HepG2 (cell line): ENCODE measurements around the gene ADGRV1. TPM values are rescaled to one million over a fixed set of nuclear protein-coding genes. Genes with fewer than 3 reads are reported as not detected.

ENCODE experiments used
- ATAC-seq: fragments of 200-7000 bp; cut with Tn5 transposase; 3 replicates; pipeline ENCODE4 v1.9.1; 2020; ENCODE audit warnings: mild to moderate bottlenecking, moderate library complexity
- BruUV-seq: library from RNA; stranded (reverse); fragments of 400-500 nt; replicated peaks from 2 replicates; lab custom pipeline; 2021; lab: Mats Ljungman, UMichigan
- CTCF ChIA-PET: fragments of 300-600 bp; formaldehyde crosslinking; extraction: SDS; loops from one replicate; lab custom pipeline; 2021; ENCODE audit warnings: low total read pairs, inconsistent platforms, low intra/inter-chr PET ratio; lab: Yijun Ruan, JAX
- POLR2A ChIA-PET: fragments of 350-600 bp; sonication (Branson Sonifier 250); formaldehyde crosslinking; loops from one replicate; lab custom pipeline; 2020; ENCODE audit warnings: antibody characterized with exemption, inconsistent platforms; lab: Yijun Ruan, JAX
- DNase-seq: peaks from one replicate; pipeline ENCODE4 v3.0.0-alpha.2; 2015; ENCODE audit warnings: low spot score
- FAIRE-seq: peaks from 3 replicates; lab custom pipeline; 2011; peaks lifted over from hg19 to GRCh38; lab: Jason Lieb, UNC
- H2AFZ ChIP-seq: one replicate; pipeline ENCODE4 v1.6.1; 2011; ENCODE audit warnings: low read length, inconsistent platforms
- H3K27ac ChIP-seq: fragments of 300-600 bp; 3 replicates; pipeline ENCODE4 v1.8.0; 2011; ENCODE audit warnings: mixed run types, mild to moderate bottlenecking, mixed read lengths, low read length, inconsistent platforms; ENCODE audit not compliant: insufficient read depth; ENCODE audit errors: extremely low read length
- H3K27me3 ChIP-seq, 2 experiments: fragments of 200-600 bp in 1 of 2; 2 replicates in 1 of 2; 3 replicates in 1 of 2; pipeline versions ENCODE4 v1.6.0 to v1.8.0; 2011; ENCODE audit warnings: low read length in 2 of 2, mild to moderate bottlenecking in 2 of 2, moderate library complexity in 2 of 2, inconsistent platforms in 1 of 2; ENCODE audit not compliant: insufficient read depth in 2 of 2, control insufficient read depth in 1 of 2
- H3K36me3 ChIP-seq, 2 experiments: fragments of 200-600 bp in 1 of 2; replicated peaks in 1 of 2; 2 replicates in 1 of 2; 3 replicates in 1 of 2; pipeline versions ENCODE4 v1.5.1 to v1.8.0; 2011; ENCODE audit warnings: low read length in 2 of 2, inconsistent platforms in 1 of 2; ENCODE audit not compliant: insufficient read depth in 2 of 2, control insufficient read depth in 1 of 2
- H3K4me1 ChIP-seq: 2 replicates; pipeline ENCODE4 v1.5.1; 2012; ENCODE audit warnings: low read length, inconsistent platforms; ENCODE audit not compliant: insufficient read depth
- H3K4me2 ChIP-seq: 2 replicates; pipeline ENCODE4 v1.6.0; 2011; ENCODE audit warnings: low read depth, low read length, inconsistent platforms
- H3K4me3 ChIP-seq, 3 experiments: fragments of 200-600 bp in 1 of 3; sonication (generic), shearing (Covaris generic) in 1 of 3; replicated peaks in 1 of 3; 2 replicates each; pipeline ENCODE4 v1.5.1; 2011 to 2016; ENCODE audit warnings: low read length in 3 of 3, inconsistent platforms in 2 of 3, low read depth in 2 of 3, mild to moderate bottlenecking in 2 of 3, control low read depth in 1 of 3, mixed read lengths in 1 of 3; ENCODE audit not compliant: insufficient read depth in 1 of 3
- H3K79me2 ChIP-seq: one replicate; pipeline ENCODE4 v1.6.1; 2011; ENCODE audit warnings: low read length, inconsistent platforms; ENCODE audit not compliant: insufficient read depth
- H3K9ac ChIP-seq: 2 replicates; pipeline ENCODE4 v1.6.0; 2011; ENCODE audit warnings: mild to moderate bottlenecking, low read depth, low read length, inconsistent platforms; ENCODE audit not compliant: insufficient read depth
- H3K9me3 ChIP-seq: 2 replicates; pipeline ENCODE4 v1.5.1; 2012; ENCODE audit warnings: mild to moderate bottlenecking, low read length
- H4K20me1 ChIP-seq: 2 replicates; pipeline ENCODE4 v1.6.0; 2011; ENCODE audit warnings: inconsistent platforms, mild to moderate bottlenecking, low read length, moderate library complexity; ENCODE audit not compliant: insufficient read depth
- ARNTL ChIP-seq: sonication (generic); formaldehyde crosslinking; IDR thresholded peaks from 2 replicates; pipeline ENCODE4 v1.4.0; 2020; ENCODE audit warnings: mild to moderate bottlenecking, missing genetic modification reagents
- CREM ChIP-seq, 2 experiments: sonication (generic) in 1 of 2; formaldehyde crosslinking in 1 of 2; IDR thresholded peaks; 2 replicates each; pipeline versions ENCODE4 v1.4.0 to v1.6.1; 2016 to 2020; ENCODE audit warnings: antibody characterized with exemption in 1 of 2, mild to moderate bottlenecking in 1 of 2, missing genetic modification reagents in 1 of 2
- DZIP1 ChIP-seq: sonication (generic); formaldehyde crosslinking; IDR thresholded peaks from 2 replicates; pipeline ENCODE4 v1.5.0; 2020; ENCODE audit warnings: mild to moderate bottlenecking, missing genetic modification reagents
- E2F1 ChIP-seq: sonication (generic); formaldehyde crosslinking; IDR thresholded peaks from 2 replicates; pipeline ENCODE4 v1.5.0; 2020; ENCODE audit warnings: missing genetic modification reagents
- FOXP4 ChIP-seq: sonication (generic); formaldehyde crosslinking; IDR thresholded peaks from 2 replicates; pipeline ENCODE4 v1.4.0; 2020; ENCODE audit warnings: missing genetic modification reagents
- HNF4A ChIP-seq: sonication (generic); formaldehyde crosslinking; IDR thresholded peaks from 2 replicates; pipeline ENCODE4 v1.4.0; 2020; ENCODE audit warnings: missing genetic modification reagents
- PITX1 ChIP-seq: sonication (generic); formaldehyde crosslinking; IDR thresholded peaks from 2 replicates; pipeline ENCODE4 v1.5.1; 2020; ENCODE audit warnings: mild to moderate bottlenecking, missing genetic modification reagents
- TEAD3 ChIP-seq: optimal IDR thresholded peaks from 2 replicates; pipeline ENCODE3; 2016; ENCODE audit warnings: borderline replicate concordance
- ZBTB33 ChIP-seq: sonication (generic); formaldehyde crosslinking; IDR thresholded peaks from 2 replicates; pipeline ENCODE4 v1.4.0; 2020; ENCODE audit warnings: missing genetic modification reagents
- ZFP91 ChIP-seq: sonication (generic); formaldehyde crosslinking; IDR thresholded peaks from 2 replicates; pipeline ENCODE4 v1.9.0; 2022; ENCODE audit warnings: missing genetic modification reagents, mild to moderate bottlenecking, borderline replicate concordance
- ZNF776 ChIP-seq: sonication (generic); formaldehyde crosslinking; IDR thresholded peaks from 2 replicates; pipeline ENCODE4 v1.4.0; 2020; ENCODE audit warnings: mild to moderate bottlenecking, missing genetic modification reagents
- ZNF850 ChIP-seq: sonication (generic); formaldehyde crosslinking; conservative IDR thresholded peaks from 2 replicates; pipeline ENCODE4 v1.9.0; 2021; ENCODE audit warnings: mild to moderate bottlenecking, missing genetic modification reagents
- WGBS: methylation state at CpG from one replicate; pipeline ENCODE4 v1.1.6; 2017; ENCODE audit warnings: low lambda C conversion rate; 5-methylcytosine and 5-hydroxymethylcytosine counted together
- in situ Hi-C: cut with HindIII; loops from 2 replicates; pipeline ENCODE4 v1.10.0; 2017; ENCODE audit warnings: low pct_unique_long_range_greater_than_20kb; ENCODE audit not compliant: extremely low pct_ligation_motif_present
- intact Hi-C: fragments of 100-400 bp; cut with micrococcal nuclease; formaldehyde crosslinking; loops from one replicate; pipeline ENCODE4 v1.10.0; 2022; ENCODE audit not compliant: unreplicated experiment
- polyA plus RNA-seq, 8 experiments: library from polyadenylated mRNA; depleted of rRNA in 3 of 8; stranded (reverse) in 7 of 8; unstranded in 1 of 8; fragments of >200 nt; fragmentation: Illumina TruSeq in 4 of 8; extraction: Trizol in 4 of 8; gene quantifications; 2 replicates each; pipeline versions ENCODE4 v1.2.1 to v1.2.3, GENCODE V29; 2011 to 2016; ENCODE audit warnings: low read depth in 4 of 8, missing spikeins in 1 of 8, mixed read lengths in 1 of 8; ENCODE audit not compliant: insufficient read depth in 1 of 8
- total RNA-seq, 5 experiments: library from RNA; depleted of rRNA; stranded (reverse); fragments of >200 nt; fragmentation: Illumina TruSeq; extraction: Trizol; gene quantifications; 2 replicates each; pipeline ENCODE4 v1.2.3, GENCODE V29; 2016; ENCODE audit warnings: low read depth in 1 of 5

The ADGRV1 gene
- total and polyA plus RNA-seq, 2 of the 13 experiments (the other 11 are each of a cell fraction or from before 2014, with no cell fraction given): 1.7 to 3.9 TPM

GRCh38 chr5:91133183-91133582, 574.6 kb downstream of the ADGRV1 start (continued):
- no peak for TF ChIP-seq FOXP4
- TF ChIP-seq, all 625 proteins: peak for 0

GRCh38 chr5:91135475-91136248, 577.1 kb downstream of the ADGRV1 start:
- Histone ChIP-seq H3K9ac (no peak overlapping the region), H3K79me2 (no peaks in the 10 kb centered on the region), H2AFZ (no peak overlapping the region), H3K4me3 (no peak overlapping the region), H3K4me1 (no peaks in the 10 kb centered on the region), H3K27me3 (no peaks in the 10 kb centered on the region), H3K36me3 (no peaks in the 10 kb centered on the region), H3K9me3 (no peaks in the 10 kb centered on the region), H4K20me1 (no peaks in the 10 kb centered on the region), H3K4me2 (no peak overlapping the region), H3K27ac (no peak overlapping the region)
- BruUV-seq: no TSS peak
- no peak for DNase-seq
- intact Hi-C loops (no loop called here), in situ Hi-C loops (no loop called here)
- no peak for FAIRE-seq
- ChIA-PET POLR2A (no interaction called here), CTCF (no interaction called here)
- 30% methylated on average over 5 of the region's 5 CpGs for WGBS
- ATAC-seq: no peak
- TF ChIP-seq DZIP1 (CRISPR knock-in tag): no peak
- no peak for TF ChIP-seq ZNF850 (CRISPR knock-in tag)
- no peak for TF ChIP-seq E2F1 (CRISPR knock-in tag)
- TF ChIP-seq CREM (IDR thresholded peaks at IDR 0.05): no peak
- TF ChIP-seq CREM (CRISPR knock-in tag; IDR thresholded peaks at IDR 0.05): no peak
- TF ChIP-seq HNF4A: no peak
- TF ChIP-seq PITX1 (CRISPR knock-in tag): no peak
- TF ChIP-seq ZNF776 (CRISPR knock-in tag): no peak
- no peak for TF ChIP-seq ARNTL (CRISPR knock-in tag)
- no peak for TF ChIP-seq ZBTB33 (CRISPR knock-in tag)
- no peak for TF ChIP-seq TEAD3
- no peak for TF ChIP-seq ZFP91 (CRISPR knock-in tag)
